Endodermal cell (in vitro differentiated cells): ENCODE data around the gene C1QTNF6. TPM values are rescaled to one million over a fixed set of nuclear protein-coding genes. Genes with fewer than 3 reads are reported as not detected.

ENCODE experiments used
- DNase-seq: peaks from one replicate; pipeline ENCODE4 v3.0.0-alpha.2; 2017
- H3K27ac ChIP-seq: 2 replicates; pipeline ENCODE4 v1.5.1; 2013; ENCODE audit warnings: mild to moderate bottlenecking, low read depth, low read length, moderate library complexity
- H3K27me3 ChIP-seq: 2 replicates; pipeline ENCODE4 v1.6.1; 2013; ENCODE audit warnings: mild to moderate bottlenecking, low read length, moderate library complexity; ENCODE audit not compliant: insufficient read depth, control insufficient read depth, poor library complexity, severe bottlenecking
- H3K36me3 ChIP-seq: 2 replicates; pipeline ENCODE4 v1.7.0; 2013; ENCODE audit warnings: mild to moderate bottlenecking, low read length, moderate library complexity; ENCODE audit not compliant: control insufficient read depth, insufficient read depth
- H3K4me1 ChIP-seq: one replicate; pipeline ENCODE4 v1.7.0; 2013; ENCODE audit warnings: low read length; ENCODE audit not compliant: control insufficient read depth, insufficient read depth
- H3K4me3 ChIP-seq: 2 replicates; pipeline ENCODE4 v1.5.1; 2013; ENCODE audit warnings: mild to moderate bottlenecking, low read length, moderate library complexity
- H3K9ac ChIP-seq: 2 replicates; pipeline ENCODE4 v1.6.1; 2013; ENCODE audit warnings: mild to moderate bottlenecking, low read length, moderate library complexity; ENCODE audit not compliant: poor library complexity, severe bottlenecking; ENCODE audit errors: extremely low read depth
- H3K9me3 ChIP-seq: 2 replicates; pipeline ENCODE4 v1.6.1; 2013; ENCODE audit warnings: mild to moderate bottlenecking, low read length, moderate library complexity; ENCODE audit not compliant: control insufficient read depth
- H3K27ac Mint-ChIP-seq: 2 replicates; pipeline ENCODE4 v1.8.0; 2020; ENCODE audit warnings: mixed read lengths
- H3K27me3 Mint-ChIP-seq: 2 replicates; pipeline ENCODE4 v1.8.0; 2021; ENCODE audit warnings: mild to moderate bottlenecking, mixed read lengths; ENCODE audit not compliant: insufficient read depth
- H3K36me3 Mint-ChIP-seq: 2 replicates; pipeline ENCODE4 v1.8.0; 2020; ENCODE audit warnings: low read depth, mixed read lengths
- H3K4me1 Mint-ChIP-seq: 2 replicates; pipeline ENCODE4 v1.8.0; 2020; ENCODE audit warnings: mixed read lengths
- H3K4me3 Mint-ChIP-seq: 2 replicates; pipeline ENCODE4 v1.8.0; 2020; ENCODE audit warnings: mild to moderate bottlenecking, moderate library complexity, mixed read lengths
- H3K9me3 Mint-ChIP-seq: 2 replicates; pipeline ENCODE4 v1.8.0; 2020; ENCODE audit warnings: mild to moderate bottlenecking, mixed read lengths
- CTCF ChIP-seq: fragments of 200-600 bp; sonication (generic); conservative IDR thresholded peaks from 2 replicates; pipeline ENCODE4 v1.5.0; 2021; ENCODE audit warnings: antibody characterized with exemption, mild to moderate bottlenecking
- WGBS, 2 experiments: methylation state at CpG; one replicate each; pipeline versions ENCODE4 v1.1.5 to v1.1.7; 2013; ENCODE audit warnings: missing lambda C conversion rate in 2 of 2, mixed read lengths in 1 of 2; ENCODE audit not compliant: insufficient coverage in 1 of 2, insufficient read length in 1 of 2; 5-methylcytosine and 5-hydroxymethylcytosine counted together
- total RNA-seq, 2 donors: library from RNA; stranded (reverse); fragmentation: NEBNext Ultra II Directional in 1 of 2; extraction: Animal tissue kit (Norgen Biotek cat#: 25700) in 1 of 2; gene quantifications; 2 replicates in 1 of 2; 3 replicates in 1 of 2; pipeline ENCODE4 v1.2.1, GENCODE V29; 2021

The C1QTNF6 gene
- total RNA-seq, 2 donors from 2014 or later: 15.5 to 16.9 TPM

- no peak overlapping the region for H3K9ac ChIP-seq
- H3K4me3 ChIP-seq: no peak overlapping the region
- Mint-ChIP-seq H3K27ac (no peak overlapping the region), H3K4me1 (peaks cover 13% of the 10 kb centered on the region), H3K27me3 (peaks cover 6% of the 10 kb centered on the region), H3K36me3 (no peaks in the 10 kb centered on the region), H3K4me3 (no peak overlapping the region), H3K9me3 (peaks cover 19% of the 10 kb centered on the region)
- no peak overlapping the region for H3K27ac ChIP-seq
- H3K9me3 ChIP-seq: no peaks in the 10 kb centered on the region
- no peaks in the 10 kb centered on the region for H3K4me1 ChIP-seq
- H3K27me3 ChIP-seq: no peaks in the 10 kb centered on the region
- WGBS, 2 experiments: 91 to 93% methylated on average over 6 to 10 of the region's 10 CpGs
- no peaks in the 10 kb centered on the region for H3K36me3 ChIP-seq
- DNase-seq: no peak
- TF ChIP-seq CTCF: peak; percentile 39
Observed at GRCh38 chr22:37221424-37222333, 33.6 kb upstream of the C1QTNF6 start.

GRCh38 chr22:37220543-37220981 lies 32.5 kb upstream of the C1QTNF6 start:
- Mint-ChIP-seq H3K36me3 (no peaks in the 10 kb centered on the region), H3K4me3 (no peak overlapping the region), H3K27me3 (peaks cover 8% of the 10 kb centered on the region), H3K4me1 (peaks cover 13% of the 10 kb centered on the region), H3K9me3 (peaks cover 19% of the 10 kb centered on the region), H3K27ac (no peak overlapping the region)
- DNase-seq: peak; percentile 67
- Histone ChIP-seq H3K4me1 (no peaks in the 10 kb centered on the region), H3K9ac (no peak overlapping the region), H3K9me3 (no peaks in the 10 kb centered on the region), H3K27me3 (no peaks in the 10 kb centered on the region), H3K36me3 (no peaks in the 10 kb centered on the region), H3K4me3 (no peak overlapping the region), H3K27ac (no peak overlapping the region)
- WGBS, 2 experiments: 75 to 76% methylated on average over 1 to 4 of the region's 4 CpGs
- TF ChIP-seq CTCF: no peak

GRCh38 chr22:37219533-37219932 lies 31.5 kb upstream of the C1QTNF6 start:
- Mint-ChIP-seq H3K9me3 (peaks cover 19% of the 10 kb centered on the region), H3K4me3 (no peak overlapping the region), H3K4me1 (peaks cover 15% of the 10 kb centered on the region), H3K27ac (no peak overlapping the region), H3K27me3 (peaks cover 8% of the 10 kb centered on the region), H3K36me3 (no peaks in the 10 kb centered on the region)
- WGBS, 2 experiments: 92 to 93% methylated on average over 5 to 6 of the region's 6 CpGs
- no peak for TF ChIP-seq CTCF
- Histone ChIP-seq H3K9me3 (no peaks in the 10 kb centered on the region), H3K27me3 (no peaks in the 10 kb centered on the region), H3K4me3 (no peak overlapping the region), H3K36me3 (no peaks in the 10 kb centered on the region), H3K9ac (no peak overlapping the region), H3K27ac (no peak overlapping the region), H3K4me1 (no peaks in the 10 kb centered on the region)
- DNase-seq: no peak
